Activated CD4-positive, alpha-beta T cell treated with anti-CD3 and anti-CD28 coated beads, Interleukin-2, amount 50 U/mL, for 4 hours (primary cell): ENCODE results near the gene RBM45.
A peak's percentile ranks its signal among the peaks of the same experiment; 100 is the strongest.
"Not testable (repeated sequence)": the region's sequence is repeated elsewhere in the genome, so short reads cannot be mapped to it uniquely, and the experiment has no call there.

Experiments
- DNase-seq, 2 experiments: peaks; one replicate each; pipeline ENCODE4 v3.0.0-alpha.2; 2020

The RBM45 gene, protein sequence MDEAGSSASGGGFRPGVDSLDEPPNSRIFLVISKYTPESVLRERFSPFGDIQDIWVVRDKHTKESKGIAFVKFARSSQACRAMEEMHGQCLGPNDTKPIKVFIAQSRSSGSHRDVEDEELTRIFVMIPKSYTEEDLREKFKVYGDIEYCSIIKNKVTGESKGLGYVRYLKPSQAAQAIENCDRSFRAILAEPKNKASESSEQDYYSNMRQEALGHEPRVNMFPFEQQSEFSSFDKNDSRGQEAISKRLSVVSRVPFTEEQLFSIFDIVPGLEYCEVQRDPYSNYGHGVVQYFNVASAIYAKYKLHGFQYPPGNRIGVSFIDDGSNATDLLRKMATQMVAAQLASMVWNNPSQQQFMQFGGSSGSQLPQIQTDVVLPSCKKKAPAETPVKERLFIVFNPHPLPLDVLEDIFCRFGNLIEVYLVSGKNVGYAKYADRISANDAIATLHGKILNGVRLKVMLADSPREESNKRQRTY

DNA sequence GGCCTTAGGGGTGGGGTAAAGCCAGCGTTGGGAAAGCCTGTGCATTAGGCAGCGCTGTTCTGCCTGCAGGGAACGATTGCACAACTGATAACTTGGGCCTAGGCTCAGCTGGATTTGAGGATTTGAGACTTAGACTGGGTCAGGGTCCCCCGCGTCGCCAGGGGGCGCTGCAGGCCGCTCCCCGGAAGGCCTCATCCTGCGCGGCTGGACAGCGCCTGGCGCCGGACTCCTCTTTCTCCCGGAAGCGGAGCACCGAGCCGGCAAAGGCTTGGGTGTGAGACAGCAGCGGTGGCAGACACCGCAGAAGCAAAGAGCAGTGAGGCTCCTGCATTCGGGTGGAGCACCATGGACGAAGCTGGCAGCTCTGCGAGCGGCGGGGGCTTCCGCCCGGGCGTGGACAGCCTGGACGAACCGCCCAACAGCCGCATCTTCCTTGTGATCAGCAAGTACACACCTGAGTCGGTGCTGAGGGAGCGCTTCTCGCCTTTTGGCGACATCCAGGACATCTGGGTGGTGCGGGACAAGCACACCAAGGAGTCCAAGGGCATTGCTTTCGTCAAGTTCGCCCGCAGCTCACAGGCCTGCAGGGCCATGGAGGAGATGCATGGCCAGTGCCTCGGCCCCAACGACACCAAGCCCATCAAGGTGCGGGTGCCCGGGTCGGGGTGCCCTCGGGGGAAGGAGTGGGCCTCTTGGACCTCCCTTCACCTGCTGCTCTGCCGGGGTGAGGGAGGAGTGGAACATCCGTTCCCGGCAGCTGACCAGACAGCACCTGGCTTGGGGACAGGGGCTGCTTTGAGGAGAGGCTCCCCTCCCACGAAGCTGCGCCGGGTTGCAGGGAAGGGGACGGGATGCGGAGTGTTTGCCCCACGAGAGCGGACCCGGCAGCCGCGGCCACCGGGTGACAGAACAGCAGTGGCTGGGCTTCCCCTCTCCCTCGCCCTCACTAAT, at the start of gene RBM45:
RBM45 (plus strand) TSS at position 236 of the 951 bp plus-strand sequence; CDS start at position 346, 110 bp downstream.
- peak; percentile 74 to 77 for DNase-seq

DNA sequence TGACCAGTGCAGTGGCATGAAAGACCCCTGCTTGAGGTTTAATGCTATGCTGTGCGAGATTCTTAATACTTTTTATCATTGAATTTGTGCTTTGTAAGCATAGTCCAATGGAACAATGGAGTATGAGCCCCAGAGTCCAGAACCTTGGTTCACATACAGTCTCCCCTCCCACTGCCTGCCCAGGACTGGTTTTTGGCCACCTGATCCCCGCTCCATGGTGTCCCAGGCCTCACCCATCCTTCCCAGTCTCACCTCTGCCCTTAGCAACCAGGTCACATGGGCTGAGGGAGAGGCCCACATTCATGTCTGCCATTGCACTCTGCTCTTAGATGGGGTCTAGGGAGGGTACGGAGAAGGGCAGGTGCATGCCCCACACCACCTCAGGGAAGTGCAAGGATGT, 45.9 kb upstream of the RBM45 start:
- DNase-seq, result no peak

DNA sequence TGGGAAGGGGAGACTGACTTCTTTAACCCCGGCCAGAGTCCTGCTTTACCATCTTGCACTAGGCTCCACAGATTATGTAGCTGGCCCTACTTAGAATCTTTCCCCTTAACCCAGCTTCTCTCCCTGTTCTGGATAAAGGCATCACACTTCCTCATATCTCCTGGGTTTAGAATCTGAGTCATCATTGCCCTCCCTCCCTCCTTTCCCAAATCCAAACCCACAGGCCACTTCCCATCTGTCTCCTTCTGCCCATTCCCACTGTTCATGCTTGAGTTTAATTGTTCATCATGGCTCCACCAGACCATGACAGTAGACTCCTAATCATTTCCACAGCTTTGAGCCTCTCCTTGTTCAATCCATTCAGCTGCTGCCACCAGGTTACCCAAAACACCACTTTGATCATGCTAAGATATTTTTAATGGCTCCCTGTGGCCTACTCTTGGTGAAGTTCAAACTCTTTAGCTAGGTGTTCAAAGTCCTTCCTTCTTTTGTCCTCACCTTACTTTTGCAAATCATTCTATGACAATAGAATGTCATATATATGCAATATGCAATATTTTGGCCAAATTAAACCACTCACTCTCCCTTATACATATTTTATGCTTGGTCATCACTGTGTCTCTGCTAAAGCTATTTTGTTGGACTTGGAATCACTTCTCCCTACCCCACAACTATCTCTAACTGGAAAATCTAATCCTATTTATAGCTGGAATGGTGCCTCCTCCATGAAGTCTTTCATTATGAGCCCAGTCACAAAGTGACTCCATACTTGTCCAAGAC, 45.2 kb upstream of the RBM45 start:
- DNase-seq, result no peak

DNA sequence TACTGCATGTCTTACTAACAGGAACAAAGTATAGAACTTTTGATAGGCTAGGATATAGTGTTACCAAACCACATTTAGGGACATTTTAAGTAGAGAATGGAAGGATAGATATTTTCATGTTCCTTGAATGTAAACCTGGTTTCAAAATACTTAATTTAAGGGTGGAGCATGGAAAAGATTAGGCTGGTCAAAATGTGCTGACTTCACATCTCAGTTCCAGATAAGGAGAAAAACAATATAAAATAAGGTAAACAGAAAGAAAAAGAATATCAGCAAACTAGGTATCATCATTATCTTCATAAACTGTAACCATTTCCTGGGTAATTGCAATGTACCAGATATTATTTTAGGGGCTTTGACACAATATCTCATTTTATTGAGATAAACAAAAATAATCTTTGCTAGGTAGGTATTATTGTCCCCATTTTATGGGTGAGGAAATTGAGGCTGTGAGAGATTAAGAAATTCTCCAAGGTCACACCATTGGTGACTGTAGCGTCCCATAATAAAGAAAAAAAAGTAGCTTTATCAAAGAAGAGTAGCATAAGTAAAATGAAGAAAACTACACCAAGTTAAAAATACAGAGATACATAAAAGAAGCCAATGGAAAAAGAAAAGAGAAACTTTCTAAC, 43.3 kb upstream of the RBM45 start:
- DNase-seq, result no peak

- DNase-seq, result no peak
Measured at GRCh38 chr2:178069551-178069950, 42.7 kb upstream of the RBM45 start.

GRCh38 chr2:178070824-178071223, 41.4 kb upstream of the RBM45 start:
- DNase-seq, result no peak

DNA sequence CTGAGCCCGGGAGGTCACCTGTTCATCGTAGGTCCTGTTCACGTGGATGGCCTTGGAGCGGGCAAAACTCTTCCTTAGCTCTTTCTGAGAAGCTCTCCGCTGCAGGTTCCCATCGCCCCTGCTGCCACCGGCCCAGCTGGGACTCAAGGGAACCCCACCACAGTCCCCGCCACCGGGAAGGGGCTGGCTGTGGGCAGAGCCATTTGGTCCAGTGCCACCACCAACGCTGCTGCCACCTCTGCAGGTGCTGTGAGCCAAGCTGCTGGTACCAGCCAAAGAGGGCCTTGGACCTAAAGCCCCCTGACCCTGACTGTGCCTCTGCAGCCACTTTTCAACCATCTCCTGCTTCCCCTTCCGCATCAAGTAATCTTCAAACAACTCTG, 40.2 kb upstream of the RBM45 start:
- no peak for DNase-seq

- DNase-seq, result no peak
Measured at GRCh38 chr2:178072383-178073301, 39.6 kb upstream of the RBM45 start, which contains the start of gene PDE11A. Gene PDE11A, minus strand, starts transcription at chr2:178072777. Its CDS starts 340 bp downstream, at chr2:178072437.

GRCh38 chr2:178074123-178075005, 37.9 kb upstream of the RBM45 start:
- no peak for DNase-seq

GRCh38 chr2:178075006-178075326, 37.3 kb upstream of the RBM45 start:
- no peak for DNase-seq

DNA sequence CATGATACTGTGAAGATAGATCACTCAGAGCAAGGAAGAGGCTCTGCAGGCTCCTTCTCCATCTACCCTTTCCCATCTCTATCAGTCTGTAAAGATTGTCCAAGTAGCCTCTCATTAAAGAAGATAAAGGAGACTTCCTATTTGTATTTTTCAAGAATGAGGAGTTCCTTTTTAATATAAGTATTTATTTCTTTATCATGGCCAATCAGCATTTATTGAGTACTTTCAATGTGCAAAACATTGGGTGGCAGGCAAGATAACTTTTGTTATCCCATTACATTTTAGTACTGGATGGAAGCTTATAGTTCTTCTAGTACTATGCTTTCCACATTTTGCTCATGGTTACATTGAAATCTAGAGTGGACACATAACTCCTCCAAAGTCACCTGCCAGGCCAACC, 36.1 kb upstream of the RBM45 start:
- no peak for DNase-seq

- not testable (repeated sequence) for DNase-seq
Measured at GRCh38 chr2:178079279-178079678, 33.0 kb upstream of the RBM45 start.

DNA sequence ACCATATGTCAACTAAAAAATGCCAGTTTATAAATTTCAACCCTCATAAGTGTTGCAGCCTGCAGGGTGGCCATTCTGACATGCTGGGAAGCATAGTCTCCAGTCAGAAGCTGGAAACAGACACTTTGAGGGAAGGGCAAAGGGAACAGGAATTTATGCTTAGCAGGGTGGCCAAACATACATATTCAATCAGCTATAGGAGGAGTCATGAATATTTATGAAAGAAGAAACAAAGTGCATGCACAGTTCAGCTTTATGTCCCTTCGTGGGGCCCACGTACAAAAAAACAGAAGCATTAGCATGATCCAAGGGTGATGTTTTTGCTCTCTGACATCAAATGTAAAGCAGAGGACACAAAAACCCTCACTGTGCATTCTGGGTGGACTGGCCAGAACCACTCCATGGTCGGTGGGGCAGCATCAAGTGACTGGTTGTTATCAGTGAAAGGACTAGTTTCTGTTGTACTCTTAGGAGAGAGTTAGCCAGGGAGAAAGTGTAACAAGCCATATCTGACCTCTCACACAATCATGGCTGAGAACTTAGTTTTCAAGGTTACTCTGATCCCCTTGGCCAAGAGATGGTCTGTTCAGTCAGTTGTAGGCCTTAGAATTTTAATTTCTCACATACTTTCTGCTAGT, 29.7 kb upstream of the RBM45 start:
- no peak for DNase-seq

GRCh38 chr2:178084273-178084672, 28.0 kb upstream of the RBM45 start:
- DNase-seq, result no peak

- DNase-seq, result no peak
Measured at GRCh38 chr2:178088774-178089270, 23.4 kb upstream of the RBM45 start.

- DNase-seq, result no peak
Measured at GRCh38 chr2:178093471-178093870, 18.8 kb upstream of the RBM45 start.

DNA sequence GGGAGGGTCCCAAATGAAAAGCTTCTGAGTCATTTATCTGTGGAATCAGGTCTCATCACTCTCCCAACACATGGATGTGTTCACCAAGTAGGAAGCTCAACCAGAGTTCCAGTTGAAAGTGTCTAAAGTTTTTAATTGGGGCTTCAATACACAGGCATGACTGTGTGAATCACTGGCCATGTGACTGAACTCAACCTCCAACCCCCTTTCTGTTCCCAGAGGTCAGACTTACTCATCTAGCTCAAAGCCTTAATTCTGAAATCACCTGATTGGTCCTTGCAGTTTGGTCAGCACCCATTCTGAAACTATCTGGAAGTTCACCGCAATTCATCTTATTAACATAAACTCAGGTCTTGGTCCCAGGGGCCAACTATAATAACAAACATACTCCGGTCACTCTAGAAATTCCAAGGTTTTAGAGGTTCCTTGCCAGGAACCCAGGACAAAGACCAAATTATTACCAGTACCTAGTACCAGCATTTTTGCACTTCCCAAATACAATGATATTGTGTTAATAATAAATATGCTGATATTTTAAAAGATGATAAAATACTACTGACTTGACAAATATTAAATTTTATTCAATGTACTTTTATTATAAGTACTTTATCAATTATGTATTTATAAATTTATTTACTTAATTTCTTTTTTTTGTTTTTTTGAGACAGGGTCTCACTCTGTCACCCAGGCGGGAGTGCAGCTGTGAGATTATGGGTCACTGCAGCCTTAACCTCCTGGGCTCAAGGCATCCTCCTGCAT, 10.7 kb upstream of the RBM45 start:
- DNase-seq, result no peak

DNA sequence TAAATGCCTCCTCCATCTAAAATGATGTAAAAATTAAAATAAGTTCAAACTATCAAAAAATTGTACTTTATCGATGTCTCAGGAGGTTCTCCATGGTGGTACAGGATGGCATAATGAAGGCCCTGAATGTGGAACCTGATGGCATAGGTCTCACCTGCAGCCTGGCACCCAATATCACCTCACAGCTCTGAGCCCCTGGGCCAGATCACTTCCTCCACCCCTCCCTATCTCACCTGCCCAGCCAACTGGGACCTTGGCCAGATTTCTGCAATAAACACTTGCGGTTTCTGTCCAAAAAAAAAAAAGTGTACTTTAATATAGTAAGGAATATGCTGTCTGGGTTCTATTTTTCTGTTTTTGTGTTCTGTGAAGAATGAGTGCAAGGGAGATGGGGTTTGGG, 6.7 kb upstream of the RBM45 start:
- DNase-seq, result no peak

- no peak for DNase-seq
Measured at GRCh38 chr2:178106053-178106452, 6.2 kb upstream of the RBM45 start.
